LHCN-M2 (cell line): ENCODE results near the gene ZFP62. TPM values are rescaled to one million over a fixed set of nuclear protein-coding genes. Genes with fewer than 3 reads are reported as not detected.

ENCODE experiments used
- total RNA-seq: library from RNA; depleted of rRNA; stranded (reverse); fragments of >200 nt; gene quantifications from 2 replicates; pipeline ENCODE4 v1.2.3, GENCODE V29; 2014; rRNA removed

Gene ZFP62
- total RNA-seq, 1 experiment from 2014 or later: 18.0 TPM

Other genes starting within 250 kb of the ZFP62 start
- 3.2 and 4.5 TPM in 2 replicates for gene FLT4, start 211.7 kb downstream of the ZFP62 start, total RNA-seq
- gene OR2Y1, start 121.2 kb downstream of the ZFP62 start, total RNA-seq: not detected in 2 replicates
- 179 and 197 TPM in 2 replicates for gene MGAT1, start 58.5 kb downstream of the ZFP62 start, total RNA-seq
- not detected in 2 replicates for gene BTNL8, start 37.9 kb upstream of the ZFP62 start, total RNA-seq
- gene BTNL3, start 127.6 kb upstream of the ZFP62 start, total RNA-seq: not detected in 2 replicates
- not detected in 2 replicates for gene BTNL9, start 179.0 kb upstream of the ZFP62 start, total RNA-seq